Gastrocnemius medialis (tissue), 4 donors: ENCODE data around the gene CHRM2. TPM values are rescaled to one million over a fixed set of nuclear protein-coding genes. Genes with fewer than 3 reads are reported as not detected.

Source experiments
- ATAC-seq, 2 donors: fragments of 150-250 bp; one replicate each; pipeline ENCODE4 v1.9.1; 2016
- DNase-seq, 2 donors: peaks; one replicate each; pipeline ENCODE4 v3.0.0-alpha.2; 2019
- H3K27ac ChIP-seq, 4 donors: fragments of 200-600 bp; sonication (generic); 1 replicate in 1 of 4; 2 replicates in 3 of 4; pipeline ENCODE4 v1.5.1; 2016 to 2018; ENCODE audit warnings: mild to moderate bottlenecking in 2 of 4, moderate library complexity in 1 of 4
- H3K27me3 ChIP-seq, 3 donors: fragments of 200-600 bp; sonication (generic) in 2 of 3; 1 replicate in 1 of 3; 2 replicates in 2 of 3; pipeline versions ENCODE4 v1.5.1 to v1.6.0; 2016 to 2019; ENCODE audit warnings: mild to moderate bottlenecking in 1 of 3, moderate library complexity in 1 of 3
- H3K36me3 ChIP-seq, 2 donors: fragments of 200-600 bp; sonication (generic) in 1 of 2; one replicate each; pipeline ENCODE4 v1.5.1; 2017 to 2018
- H3K4me1 ChIP-seq, 2 donors: fragments of 200-600 bp; sonication (generic) in 1 of 2; one replicate each; pipeline ENCODE4 v1.5.1; 2016 to 2017; ENCODE audit warnings: mild to moderate bottlenecking in 2 of 2
- H3K4me3 ChIP-seq, 4 donors: fragments of 200-600 bp; sonication (generic) in 3 of 4; 1 replicate in 1 of 4; 2 replicates in 3 of 4; pipeline ENCODE4 v1.5.1; 2016 to 2019; ENCODE audit warnings: mild to moderate bottlenecking in 2 of 4
- H3K9me3 ChIP-seq, 3 donors: fragments of 200-600 bp; sonication (generic) in 2 of 3; 1 replicate in 1 of 3; 2 replicates in 2 of 3; pipeline ENCODE4 v1.5.1; 2016 to 2019
- POLR2A ChIP-seq, 2 donors: fragments of 450-650 bp; IDR thresholded peaks; one replicate each; pipeline ENCODE4 v1.6.1; 2017; ENCODE audit warnings: antibody characterized with exemption in 2 of 2, mild to moderate bottlenecking in 2 of 2, moderate library complexity in 2 of 2
- in situ Hi-C, 4 donors: fragments of 200-750 bp; cut with MboI; loops; one replicate each; pipeline versions ENCODE4 v1.15.0 to v1.8.0; 2017; ENCODE audit warnings: low sequenced_read_pairs in 4 of 4
- intact Hi-C: fragments of 100-400 bp; cut with DNase I; formaldehyde crosslinking; loops from one replicate; pipeline ENCODE4 v1.15.1; 2023; ENCODE audit warnings: low total_unique reads
- total RNA-seq, 4 donors: library from RNA; depleted of rRNA; stranded (reverse); fragments of >200 nt; gene quantifications; one replicate each; pipeline versions ENCODE4 v1.1.0 to v1.2.3, GENCODE V29; 2016
- TF ChIP-seq, protein P1 (sequence below), 5 experiments: fragments of 450-650 bp in 3 of 5; fragments of 200-600 bp in 2 of 5; sonication (generic) in 2 of 5; IDR thresholded peaks in 4 of 5; conservative IDR thresholded peaks in 1 of 5; 1 replicate in 4 of 5; 2 replicates in 1 of 5; pipeline ENCODE4 v1.5.1; 2016 to 2019; ENCODE audit warnings: antibody characterized with exemption in 5 of 5, mild to moderate bottlenecking in 3 of 5, moderate library complexity in 3 of 5

CHRM2 gene
- total RNA-seq, 4 donors from 2014 or later: not detected

DNA sequence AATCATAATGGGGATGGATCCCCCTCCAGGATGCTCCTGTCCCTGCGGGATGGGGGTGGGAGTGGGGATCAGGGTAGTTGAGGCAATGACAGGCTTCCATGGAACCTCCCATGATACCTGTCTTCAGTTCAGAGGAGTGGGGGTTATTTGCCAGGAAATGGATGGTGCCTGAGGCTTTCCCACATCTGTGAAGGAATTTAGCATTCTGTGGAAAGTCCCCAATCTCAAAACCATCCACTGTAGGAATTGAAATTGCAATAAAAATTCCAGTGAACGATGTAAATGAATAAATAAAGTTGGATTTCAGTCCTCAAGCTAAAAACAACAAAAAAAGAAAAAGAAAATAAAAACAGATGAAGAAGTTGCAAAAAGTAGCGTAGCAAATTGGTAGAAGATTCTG, 81.9 kb downstream of the CHRM2 start:
- ATAC-seq: no peak
- no peaks in the 10 kb centered on the region for H3K36me3 ChIP-seq
- intact Hi-C loops: no loop called here

DNA sequence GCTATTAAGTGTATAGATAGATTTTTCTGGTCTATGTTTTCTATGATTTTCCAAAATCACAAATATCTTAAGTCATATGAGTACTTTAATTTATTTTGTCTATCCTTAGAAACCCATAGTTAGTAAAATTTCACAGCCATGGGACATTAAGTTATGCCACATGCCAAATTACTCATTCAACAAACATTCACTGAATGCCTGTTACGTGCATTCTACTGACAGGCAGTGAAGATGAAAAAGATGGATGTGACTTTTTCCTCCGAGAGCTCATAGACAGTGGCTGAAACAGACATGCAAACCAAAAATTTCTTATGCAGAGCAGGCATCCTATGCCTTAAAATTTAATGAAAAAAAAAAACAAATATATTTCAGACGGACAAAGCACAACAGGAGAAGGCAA, 84.9 kb downstream of the CHRM2 start:
- H3K4me3 ChIP-seq: no peak overlapping the region
- intact Hi-C loops (no loop called here), in situ Hi-C loops (no loop called here)
- no peak overlapping the region for H3K27ac ChIP-seq
- no peak for ATAC-seq
- no peak for DNase-seq
- H3K27me3 ChIP-seq: no peaks in the 10 kb centered on the region
- H3K4me1 ChIP-seq: no peaks in the 10 kb centered on the region
- H3K9me3 ChIP-seq: no peaks in the 10 kb centered on the region
- no peaks in the 10 kb centered on the region for H3K36me3 ChIP-seq
- TF ChIP-seq, protein P1, sequence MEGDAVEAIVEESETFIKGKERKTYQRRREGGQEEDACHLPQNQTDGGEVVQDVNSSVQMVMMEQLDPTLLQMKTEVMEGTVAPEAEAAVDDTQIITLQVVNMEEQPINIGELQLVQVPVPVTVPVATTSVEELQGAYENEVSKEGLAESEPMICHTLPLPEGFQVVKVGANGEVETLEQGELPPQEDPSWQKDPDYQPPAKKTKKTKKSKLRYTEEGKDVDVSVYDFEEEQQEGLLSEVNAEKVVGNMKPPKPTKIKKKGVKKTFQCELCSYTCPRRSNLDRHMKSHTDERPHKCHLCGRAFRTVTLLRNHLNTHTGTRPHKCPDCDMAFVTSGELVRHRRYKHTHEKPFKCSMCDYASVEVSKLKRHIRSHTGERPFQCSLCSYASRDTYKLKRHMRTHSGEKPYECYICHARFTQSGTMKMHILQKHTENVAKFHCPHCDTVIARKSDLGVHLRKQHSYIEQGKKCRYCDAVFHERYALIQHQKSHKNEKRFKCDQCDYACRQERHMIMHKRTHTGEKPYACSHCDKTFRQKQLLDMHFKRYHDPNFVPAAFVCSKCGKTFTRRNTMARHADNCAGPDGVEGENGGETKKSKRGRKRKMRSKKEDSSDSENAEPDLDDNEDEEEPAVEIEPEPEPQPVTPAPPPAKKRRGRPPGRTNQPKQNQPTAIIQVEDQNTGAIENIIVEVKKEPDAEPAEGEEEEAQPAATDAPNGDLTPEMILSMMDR (IDR thresholded peaks at IDR 0.05 in 4 of 5, conservative IDR thresholded peaks at IDR 0.05 in 1 of 5): no peak
- no peak for TF ChIP-seq POLR2A (IDR thresholded peaks at IDR 0.05)

More for the DNA sequence above, 81.9 kb downstream of the CHRM2 start:
- Histone ChIP-seq H3K27me3 (no peaks in the 10 kb centered on the region), H3K4me1 (no peaks in the 10 kb centered on the region), H3K27ac (no peak overlapping the region), H3K9me3 (no peaks in the 10 kb centered on the region), H3K4me3 (no peak overlapping the region)
- in situ Hi-C loops: no loop called here
- DNase-seq: no peak
- no peak for TF ChIP-seq POLR2A (IDR thresholded peaks at IDR 0.05)
- TF ChIP-seq, protein P1 (IDR thresholded peaks at IDR 0.05 in 4 of 5, conservative IDR thresholded peaks at IDR 0.05 in 1 of 5): no peak

DNA sequence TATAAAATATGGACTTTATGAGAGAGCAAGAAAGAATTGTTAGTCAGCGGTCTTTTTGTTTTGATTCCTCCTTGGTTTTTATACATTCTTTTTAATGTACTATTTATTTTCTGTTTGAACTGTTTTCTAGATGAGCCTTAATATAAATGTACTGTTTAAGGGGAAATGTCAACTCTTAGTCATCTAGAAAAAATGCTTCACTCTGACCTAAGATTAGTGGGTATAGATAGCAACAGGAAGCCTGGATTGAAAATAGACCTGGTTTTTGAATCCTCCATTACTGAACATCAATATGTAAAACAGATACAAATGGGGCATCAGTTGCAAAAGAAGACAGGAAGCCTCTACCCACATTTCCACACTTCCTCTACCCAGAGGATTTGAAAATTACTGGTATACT, 87.8 kb downstream of the CHRM2 start:
- Histone ChIP-seq H3K27me3 (no peaks in the 10 kb centered on the region), H3K4me1 (no peaks in the 10 kb centered on the region), H3K9me3 (no peaks in the 10 kb centered on the region), H3K27ac (no peak overlapping the region), H3K4me3 (no peak overlapping the region), H3K36me3 (no peaks in the 10 kb centered on the region)
- intact Hi-C loops (no loop called here), in situ Hi-C loops (no loop called here)
- no peak for TF ChIP-seq POLR2A (IDR thresholded peaks at IDR 0.05)
- TF ChIP-seq, protein P1 (IDR thresholded peaks at IDR 0.05 in 4 of 5, conservative IDR thresholded peaks at IDR 0.05 in 1 of 5): no peak
- no peak for ATAC-seq
- DNase-seq: no peak

DNA sequence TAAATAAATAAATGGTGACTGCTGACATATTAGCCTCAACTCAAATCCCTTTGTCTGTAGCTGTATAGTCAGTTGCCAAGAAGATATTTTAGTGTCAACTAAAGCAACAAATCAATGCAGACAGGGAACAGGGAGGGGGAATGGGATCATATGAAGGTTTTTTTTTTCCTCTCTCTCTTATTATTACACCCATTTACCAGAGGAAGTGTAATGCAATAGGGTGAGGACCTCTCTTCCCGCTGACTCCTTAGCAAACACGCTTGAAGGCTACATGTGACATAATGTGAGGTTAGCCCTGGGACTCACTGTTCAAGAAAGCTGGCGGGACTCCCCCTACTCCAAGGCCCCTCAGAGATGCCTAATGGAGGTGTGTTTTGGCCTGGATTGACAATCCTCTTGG, 88.2 kb downstream of the CHRM2 start:
- no peak for ATAC-seq
- intact Hi-C loops: no loop called here
- H3K36me3 ChIP-seq: no peaks in the 10 kb centered on the region
- TF ChIP-seq, protein P1 (IDR thresholded peaks at IDR 0.05 in 4 of 5, conservative IDR thresholded peaks at IDR 0.05 in 1 of 5): no peak
- no peak for TF ChIP-seq POLR2A (IDR thresholded peaks at IDR 0.05)
- no peak overlapping the region for H3K4me3 ChIP-seq
- no peak overlapping the region for H3K27ac ChIP-seq
- H3K4me1 ChIP-seq: no peaks in the 10 kb centered on the region
- in situ Hi-C loops: no loop called here
- H3K9me3 ChIP-seq: no peaks in the 10 kb centered on the region
- DNase-seq: no peak
- H3K27me3 ChIP-seq: no peaks in the 10 kb centered on the region

DNA sequence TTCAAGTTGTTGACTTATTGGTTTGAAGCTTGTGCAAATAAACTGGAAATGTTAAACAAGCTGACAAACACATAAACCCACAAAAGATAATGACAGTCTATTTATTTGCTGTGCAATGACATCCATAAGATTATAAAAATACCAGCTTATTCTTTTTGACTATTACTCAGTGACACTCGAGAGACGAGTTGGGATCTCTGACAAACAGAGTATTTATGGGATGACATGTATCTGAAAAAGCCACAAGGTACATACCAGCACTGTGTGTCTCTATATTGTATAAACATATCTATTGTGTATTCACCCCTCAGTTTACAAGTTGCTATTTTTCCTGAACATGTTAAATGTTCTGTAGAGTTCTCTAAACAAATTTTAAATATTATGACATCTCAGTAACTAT, 88.9 kb downstream of the CHRM2 start:
- in situ Hi-C loops (no loop called here), intact Hi-C loops (no loop called here)
- no peak for DNase-seq
- Histone ChIP-seq H3K4me3 (no peak overlapping the region), H3K27ac (no peak overlapping the region), H3K36me3 (no peaks in the 10 kb centered on the region), H3K27me3 (no peaks in the 10 kb centered on the region), H3K4me1 (no peaks in the 10 kb centered on the region), H3K9me3 (no peaks in the 10 kb centered on the region)
- no peak for ATAC-seq
- no peak for TF ChIP-seq POLR2A (IDR thresholded peaks at IDR 0.05)
- TF ChIP-seq, protein P1 (IDR thresholded peaks at IDR 0.05 in 4 of 5, conservative IDR thresholded peaks at IDR 0.05 in 1 of 5): no peak
